Keratinocyte (primary cell): ENCODE measurements around the gene C20orf141. TPM values are rescaled to one million over a fixed set of nuclear protein-coding genes. Genes with fewer than 3 reads are reported as not detected.
A peak's percentile ranks its signal among the peaks of the same experiment; 100 is the strongest.

Experiments
- DNase-seq: peaks from one replicate; pipeline ENCODE4 v3.0.0-alpha.2; 2011; ENCODE audit warnings: low read depth, missing footprints, low spot score
- FAIRE-seq: peaks from 2 replicates; lab custom pipeline; 2011; peaks lifted over from hg19 to GRCh38; lab: Jason Lieb, UNC
- H2AFZ ChIP-seq: 2 replicates; pipeline ENCODE4 v1.6.0; 2012; ENCODE audit warnings: low read length, control low read depth, inconsistent platforms; ENCODE audit not compliant: control insufficient read depth
- H3K27ac ChIP-seq: 2 replicates; pipeline ENCODE4 v1.5.1; 2011; ENCODE audit warnings: low read length; ENCODE audit not compliant: control insufficient read depth, insufficient read depth
- H3K27me3 ChIP-seq: 3 replicates; pipeline ENCODE4 v1.6.0; 2011; ENCODE audit warnings: low read length; ENCODE audit not compliant: control insufficient read depth, insufficient read depth; ENCODE audit errors: extremely low read depth
- H3K36me3 ChIP-seq, 2 experiments: 2 replicates in 1 of 2; 3 replicates in 1 of 2; pipeline ENCODE4 v1.5.1; 2011; ENCODE audit warnings: low read length in 2 of 2, mild to moderate bottlenecking in 1 of 2; ENCODE audit not compliant: control insufficient read depth in 2 of 2, insufficient read depth in 2 of 2; ENCODE audit errors: extremely low read depth in 1 of 2
- H3K4me1 ChIP-seq: 3 replicates; pipeline ENCODE4 v1.5.1; 2011; ENCODE audit warnings: low read length; ENCODE audit not compliant: control insufficient read depth, insufficient read depth; ENCODE audit errors: extremely low read depth
- H3K4me2 ChIP-seq: 3 replicates; pipeline ENCODE4 v1.6.0; 2011; ENCODE audit warnings: low read depth, low read length; ENCODE audit not compliant: control insufficient read depth, insufficient read depth; ENCODE audit errors: extremely low read depth
- H3K4me3 ChIP-seq, 3 experiments: fragments of 200-600 bp in 1 of 3; sonication (generic) in 1 of 3; 2 replicates in 2 of 3; 3 replicates in 1 of 3; pipeline ENCODE4 v1.5.1; 2011 to 2016; ENCODE audit warnings: low read length in 3 of 3, mild to moderate bottlenecking in 3 of 3, control low read depth in 2 of 3, inconsistent platforms in 1 of 3, low read depth in 1 of 3, mixed read lengths in 1 of 3, mixed run types in 1 of 3, moderate library complexity in 1 of 3; ENCODE audit not compliant: control insufficient read depth in 2 of 3, insufficient read depth in 2 of 3; ENCODE audit errors: extremely low read depth in 1 of 3
- H3K79me2 ChIP-seq: 2 replicates; pipeline ENCODE4 v1.6.0; 2012; ENCODE audit warnings: low read length; ENCODE audit not compliant: control insufficient read depth, insufficient read depth
- H3K9ac ChIP-seq: 3 replicates; pipeline ENCODE4 v1.6.0; 2011; ENCODE audit warnings: low read length; ENCODE audit not compliant: control insufficient read depth, insufficient read depth; ENCODE audit errors: extremely low read depth
- H3K9me1 ChIP-seq: 3 replicates; pipeline ENCODE4 v1.6.0; 2011; ENCODE audit warnings: low read length; ENCODE audit not compliant: control insufficient read depth, insufficient read depth; ENCODE audit errors: extremely low read depth
- H3K9me3 ChIP-seq: 2 replicates; pipeline ENCODE4 v1.5.1; 2012; ENCODE audit warnings: low read depth, low read length; ENCODE audit not compliant: control insufficient read depth
- H4K20me1 ChIP-seq: 3 replicates; pipeline ENCODE4 v1.6.0; 2011; ENCODE audit warnings: low read length; ENCODE audit not compliant: control insufficient read depth, insufficient read depth; ENCODE audit errors: extremely low read depth
- CTCF ChIP-seq, 3 experiments: IDR thresholded peaks in 1 of 3; conservative IDR thresholded peaks in 1 of 3; optimal IDR thresholded peaks in 1 of 3; 2 replicates in 2 of 3; 3 replicates in 1 of 3; pipeline versions ENCODE3 to v1.5.1; 2011; ENCODE audit warnings: low read length in 3 of 3, mild to moderate bottlenecking in 3 of 3, moderate library complexity in 2 of 3, control low read depth in 1 of 3, inconsistent platforms in 1 of 3; ENCODE audit not compliant: insufficient read depth in 2 of 3; ENCODE audit errors: extremely low read depth in 1 of 3
- EZH2 ChIP-seq: IDR thresholded peaks from one replicate; pipeline ENCODE4 v1.6.1; 2012; ENCODE audit warnings: inconsistent platforms, mild to moderate bottlenecking, low read length, moderate library complexity
- dilution Hi-C: fragments of 300-500 bp; cut with MboI; formaldehyde crosslinking; loops from one replicate; pipeline ENCODE4 v1.7.0; 2020; ENCODE audit warnings: low sequenced_read_pairs; ENCODE audit not compliant: extremely low pct_ligation_motif_present
- polyA plus RNA-seq, 5 experiments: library from polyadenylated mRNA; depleted of rRNA in 3 of 5; stranded (reverse) in 3 of 5; stranded (forward) in 1 of 5; unstranded in 1 of 5; fragments of >200 nt; gene quantifications; 1 replicate in 1 of 5; 2 replicates in 3 of 5; 3 replicates in 1 of 5; pipeline versions ENCODE4 v1.2.1 to v1.2.3, GENCODE V29; 2011 to 2012; ENCODE audit warnings: missing spikeins in 2 of 5, low read depth in 1 of 5, low replicate concordance in 1 of 5

Gene C20orf141
- polyA plus RNA-seq, 1 donor (not counting 4 experiments of a cell fraction or from before 2014, with no cell fraction given): not detected

GRCh38 chr20:2839732-2840137 is 24.9 kb downstream of the C20orf141 start:
- FAIRE-seq (no peak), DNase-seq (no peak)
- H3K4me3 ChIP-seq: peak overlapping the region; percentile 29 to 85 (median 75)
- no peaks in the 10 kb centered on the region for H4K20me1 ChIP-seq
- no peaks in the 10 kb centered on the region for H3K9me3 ChIP-seq
- H3K27ac ChIP-seq: no peak overlapping the region
- peak overlapping the region; percentile 97 for H2AFZ ChIP-seq
- no peaks in the 10 kb centered on the region for H3K79me2 ChIP-seq
- H3K9me1 ChIP-seq: no peaks in the 10 kb centered on the region
- H3K4me1 ChIP-seq: peaks cover 6% of the 10 kb centered on the region
- H3K36me3 ChIP-seq: no peaks in the 10 kb centered on the region
- H3K27me3 ChIP-seq: no peaks in the 10 kb centered on the region
- TF ChIP-seq CTCF (optimal IDR thresholded peaks at IDR 0.05 in 1 of 3, IDR thresholded peaks at IDR 0.05 in 1 of 3, conservative IDR thresholded peaks at IDR 0.05 in 1 of 3; ENCODE audit: extremely low read depth in 1 of 3, insufficient read depth in 2 of 3, low read length in 3 of 3) (no peak), EZH2 (no peak)
- H3K9ac ChIP-seq: peak overlapping the region; percentile 81
- dilution Hi-C loops: no loop called here
- peak overlapping the region; percentile 78 for H3K4me2 ChIP-seq

GRCh38 chr20:2840138-2840966 is 25.6 kb downstream of the C20orf141 start, which contains the start of the genes PCED1A and VPS16:
PCED1A (minus strand) TSS chr20:2840655; CDS start chr20:2839912, 743 bp downstream.
VPS16 (plus strand) TSS chr20:2840745; CDS start chr20:2840775, 30 bp downstream.
- H3K4me3 ChIP-seq: peak within 1 kb of the TSS; percentile 74 to 85 (median 75)
- no peaks in the 10 kb centered on the region for H3K79me2 ChIP-seq
- no peaks in the 10 kb centered on the region for H3K9me3 ChIP-seq
- H4K20me1 ChIP-seq: no peaks in the 10 kb centered on the region
- TF ChIP-seq EZH2 (no peak), CTCF (optimal IDR thresholded peaks at IDR 0.05 in 1 of 3, IDR thresholded peaks at IDR 0.05 in 1 of 3, conservative IDR thresholded peaks at IDR 0.05 in 1 of 3; ENCODE audit: extremely low read depth in 1 of 3, insufficient read depth in 2 of 3, low read length in 3 of 3) (no peak)
- peaks cover 2% of the 10 kb centered on the region for H3K9me1 ChIP-seq
- no peaks in the 10 kb centered on the region for H3K36me3 ChIP-seq
- peak within 1 kb of the TSS; percentile 87 for H3K4me2 ChIP-seq
- dilution Hi-C loops: no loop called here
- DNase-seq: no peak
- H2AFZ ChIP-seq: peak within 1 kb of the TSS; percentile 97
- FAIRE-seq: no peak
- H3K27me3 ChIP-seq: no peaks in the 10 kb centered on the region
- H3K27ac ChIP-seq: peak within 1 kb of the TSS; percentile 78
- H3K4me1 ChIP-seq: peaks cover 6% of the 10 kb centered on the region
- H3K9ac ChIP-seq: peak within 1 kb of the TSS; percentile 81
